Suppressor macrophage (primary cell): ENCODE results near the gene ALOX12B.
A peak's percentile ranks its signal among the peaks of the same experiment; 100 is the strongest.
"Not testable (repeated sequence)": the region's sequence is repeated elsewhere in the genome, so short reads cannot be mapped to it uniquely, and the experiment has no call there.

Experiments
- DNase-seq, 4 experiments: peaks; one replicate each; pipeline ENCODE4 v3.0.0-alpha.2; 2020 to 2022

ALOX12B gene

DNA sequence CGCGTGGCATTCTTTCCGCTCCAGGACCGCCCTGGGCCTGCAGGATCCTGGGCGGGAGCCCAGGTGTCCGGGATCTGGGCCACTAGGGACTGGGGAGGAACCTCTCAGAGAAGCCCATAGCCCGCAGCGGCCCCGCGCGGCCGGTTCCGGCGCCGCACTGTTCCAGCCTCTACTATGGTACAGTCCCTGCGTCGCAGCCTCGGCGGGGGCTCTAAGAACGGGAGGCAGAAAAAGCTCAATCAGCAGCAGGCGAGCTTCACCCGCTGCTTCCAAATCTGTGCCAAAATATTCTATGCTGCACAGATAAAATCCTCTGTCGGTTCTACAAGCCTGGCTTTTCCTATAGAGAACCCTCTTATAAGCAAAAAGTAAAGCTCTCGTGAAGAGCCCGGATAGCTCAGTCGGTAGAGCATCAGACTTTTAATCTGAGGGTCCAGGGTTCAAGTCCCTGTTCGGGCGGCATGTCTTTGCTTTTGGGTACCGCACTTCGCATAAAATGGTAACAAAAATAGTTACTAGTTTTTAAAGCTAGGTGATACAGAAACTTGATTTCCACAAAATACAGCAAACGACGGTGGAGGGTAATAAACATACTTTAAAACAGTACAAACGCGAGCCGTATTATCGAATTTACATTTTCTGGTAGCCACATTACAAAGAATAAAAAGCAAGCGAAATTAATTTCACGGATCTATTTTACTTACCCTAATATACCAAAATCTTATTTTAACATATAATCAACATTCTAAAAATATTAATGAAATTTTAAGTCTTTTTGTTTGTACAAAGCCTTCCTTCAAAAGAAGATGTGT lies 31.5 kb upstream of the ALOX12B start:
- peak; percentile 83 to 93 (median 90) for DNase-seq

DNA sequence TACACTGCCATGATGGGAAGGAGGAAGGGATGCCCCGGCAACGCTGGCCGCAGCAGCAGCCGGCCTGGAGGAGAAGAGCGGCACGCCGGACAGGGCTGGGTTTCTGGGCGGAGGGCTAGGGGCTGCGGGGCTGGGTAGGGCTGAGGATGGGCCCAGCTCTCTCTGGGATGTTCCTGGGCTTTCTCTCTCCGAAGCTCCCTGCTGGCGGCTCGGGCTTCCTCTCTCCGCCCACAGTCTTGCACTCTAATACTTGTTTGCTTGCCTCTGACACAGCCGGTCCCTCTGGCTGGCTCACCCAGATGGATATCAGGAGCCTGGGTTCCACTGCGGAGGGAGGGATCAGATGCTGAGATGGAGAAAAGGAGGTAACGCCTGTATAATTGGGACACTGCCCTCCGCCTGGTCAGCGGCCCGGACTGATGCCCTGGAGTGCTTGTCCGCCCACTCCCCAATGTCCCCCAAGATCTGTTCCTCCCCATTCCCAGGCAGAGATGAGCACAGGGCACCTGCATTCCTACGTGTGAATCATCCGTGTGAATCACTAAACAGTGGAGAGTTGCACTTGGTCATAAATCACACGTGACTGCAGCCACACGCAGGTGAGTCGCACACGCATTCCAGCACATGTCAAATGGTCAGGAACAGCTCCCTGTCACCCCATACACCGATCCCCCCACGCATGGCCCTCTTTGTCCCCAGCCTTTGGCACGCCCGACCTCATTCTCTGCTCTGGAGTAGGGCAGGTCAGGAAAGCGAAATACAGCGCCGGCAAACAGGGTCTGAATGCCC lies 30.7 kb upstream of the ALOX12B start, which contains the start of gene ALOXE3:
TSS of gene ALOXE3 (minus strand) at position 535 of the 789 bp plus-strand sequence. CDS start at position 11, 524 bp downstream.
- DNase-seq = peak; percentile 8 to 63 (median 58)

DNA sequence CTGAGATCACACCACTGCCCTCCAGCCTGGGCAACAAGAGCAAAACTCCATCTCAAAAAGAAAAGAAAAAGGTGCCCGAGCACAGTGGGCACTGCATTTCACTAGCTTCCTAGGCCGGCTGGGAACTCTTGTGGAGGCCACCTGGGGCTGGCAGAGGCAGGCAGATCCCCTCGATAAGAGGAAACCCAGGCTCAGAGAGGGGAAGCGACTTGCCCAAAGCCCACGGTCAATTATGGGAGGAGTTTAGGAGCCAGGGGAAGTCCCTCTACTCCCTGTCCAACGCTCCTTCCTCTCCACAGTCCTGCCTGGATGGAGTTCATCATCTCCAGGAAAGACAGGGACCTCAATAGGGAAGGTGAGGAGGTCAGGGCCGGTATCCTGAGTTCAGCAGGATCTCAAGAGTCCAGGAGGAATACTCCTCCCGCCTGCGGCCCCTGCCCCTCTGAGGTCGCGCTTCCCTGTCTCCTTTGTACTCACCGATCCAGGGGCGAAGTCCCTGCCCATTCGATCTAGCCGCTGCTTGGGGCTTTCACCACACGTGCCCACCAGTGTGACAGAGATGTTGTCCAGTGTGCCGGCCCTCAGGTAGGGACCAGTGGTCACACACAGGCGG lies 30.0 kb upstream of the ALOX12B start:
- peak; percentile 43 to 71 (median 70) for DNase-seq

DNA sequence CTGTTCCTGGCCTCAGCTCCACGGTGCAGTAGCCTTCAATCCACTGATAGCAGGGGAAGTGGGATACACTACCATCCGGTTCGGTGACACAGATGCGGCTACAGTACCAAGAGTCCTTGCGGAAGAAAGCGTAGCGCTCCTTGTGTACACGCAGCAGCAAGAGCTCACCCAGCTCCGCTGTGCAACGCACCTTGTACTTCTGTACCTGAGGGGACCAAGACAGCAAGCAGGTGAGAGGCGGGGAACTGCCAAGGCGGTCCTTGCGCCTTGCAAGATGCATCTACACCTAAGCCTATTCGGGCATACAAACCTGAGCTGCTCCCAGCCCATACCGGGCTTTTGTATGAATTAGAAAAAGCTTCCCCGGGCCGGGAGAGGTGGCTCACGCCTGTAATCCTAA lies 29.3 kb upstream of the ALOX12B start:
- no peak for DNase-seq

DNA sequence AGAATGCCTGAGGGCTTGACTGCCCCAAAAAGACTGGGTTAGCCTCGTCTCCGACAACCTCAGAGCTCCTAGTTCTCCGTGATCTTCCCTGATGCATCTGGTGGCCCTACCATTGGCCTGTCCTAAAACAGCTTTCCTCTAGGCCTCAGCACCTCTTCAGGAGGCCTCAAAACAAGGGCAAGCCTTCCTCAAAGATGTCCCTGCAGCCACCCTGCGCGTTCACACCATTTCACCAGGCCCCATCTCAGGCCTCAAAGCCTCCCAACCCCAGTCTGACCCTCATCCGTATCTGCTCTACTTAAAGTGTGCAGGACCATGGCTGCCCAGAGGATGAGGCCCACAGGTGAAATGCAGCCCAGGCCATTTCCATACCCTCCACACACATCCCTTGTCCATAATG lies 23.4 kb upstream of the ALOX12B start:
- DNase-seq = no peak

DNA sequence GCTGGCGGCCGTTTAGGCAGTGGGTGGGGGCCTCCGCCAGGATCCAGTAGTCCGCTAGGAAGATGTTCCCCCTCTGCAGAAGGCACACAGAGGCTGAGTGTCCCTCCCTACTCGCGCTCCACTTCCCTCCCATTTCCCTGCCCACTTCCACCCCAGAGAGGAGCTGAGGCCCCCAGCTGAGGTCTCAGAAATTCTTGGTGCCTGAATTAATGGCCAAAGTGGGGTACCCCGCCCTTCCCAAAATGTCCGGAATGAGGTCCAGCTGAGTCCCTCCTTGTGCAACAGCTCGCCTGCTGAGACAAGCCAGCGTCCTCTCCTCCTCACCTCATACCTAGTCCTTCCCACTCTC lies 22.9 kb upstream of the ALOX12B start:
- no peak for DNase-seq

- peak; percentile 50 to 83 (median 60) for DNase-seq
Measured at GRCh38 chr17:8109661-8110455, 22.3 kb upstream of the ALOX12B start.

GRCh38 chr17:8108972-8109660 lies 21.6 kb upstream of the ALOX12B start:
- DNase-seq = no peak

GRCh38 chr17:8106980-8107379 lies 19.5 kb upstream of the ALOX12B start:
- not testable (repeated sequence) for DNase-seq

DNA sequence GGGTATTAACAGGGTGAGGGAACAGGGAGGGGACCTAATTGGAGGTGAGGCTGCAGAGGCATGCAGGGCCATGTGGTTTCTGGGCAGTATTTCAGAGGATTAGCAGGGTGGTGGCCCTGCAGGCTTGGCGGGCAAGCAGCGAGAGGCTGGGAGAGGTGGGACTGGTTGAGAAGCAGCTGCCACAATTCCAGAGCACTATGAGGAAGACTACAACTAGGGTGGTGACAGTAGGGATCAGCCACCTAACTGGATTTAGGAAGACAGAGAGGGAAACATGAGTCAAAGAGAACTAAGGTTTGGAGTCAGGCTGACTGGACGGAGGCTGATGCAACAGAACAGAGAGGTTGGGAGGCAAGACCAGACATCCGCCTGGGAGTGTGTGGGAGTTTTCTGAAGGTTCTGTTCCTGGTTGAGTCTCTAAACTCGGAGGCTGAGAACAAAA lies 18.5 kb upstream of the ALOX12B start:
- peak in 3 of 4 experiments; percentile 28 to 50 (median 39) for DNase-seq

- DNase-seq = no peak
Measured at GRCh38 chr17:8104911-8105310, 17.4 kb upstream of the ALOX12B start.

GRCh38 chr17:8103549-8103948 lies 16.0 kb upstream of the ALOX12B start:
- DNase-seq = no peak

DNA sequence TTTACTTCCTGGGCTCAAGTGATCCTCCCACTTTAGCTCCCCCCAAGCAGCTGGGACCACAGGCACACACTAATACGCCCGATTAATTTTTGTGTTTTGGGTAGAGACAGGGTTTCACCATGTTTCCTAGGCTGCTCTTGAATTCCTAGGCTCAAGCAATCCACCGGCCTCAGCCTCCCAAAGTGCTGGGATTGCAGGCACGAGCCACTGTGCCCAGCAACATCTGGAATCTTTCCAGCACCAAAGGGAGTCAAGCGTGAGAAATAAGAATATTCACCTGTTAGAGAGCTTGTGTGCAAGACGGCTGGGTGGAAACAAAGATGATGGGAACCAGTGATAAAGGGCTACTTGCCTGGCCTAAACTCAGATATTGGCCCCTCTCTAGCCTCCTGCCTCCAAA lies 14.2 kb upstream of the ALOX12B start:
- DNase-seq = no peak

- no peak for DNase-seq
Measured at GRCh38 chr17:8100763-8101162, 13.2 kb upstream of the ALOX12B start.

GRCh38 chr17:8100111-8100510 lies 12.6 kb upstream of the ALOX12B start:
- DNase-seq = peak in 2 of 4 experiments; percentile 9 to 21

DNA sequence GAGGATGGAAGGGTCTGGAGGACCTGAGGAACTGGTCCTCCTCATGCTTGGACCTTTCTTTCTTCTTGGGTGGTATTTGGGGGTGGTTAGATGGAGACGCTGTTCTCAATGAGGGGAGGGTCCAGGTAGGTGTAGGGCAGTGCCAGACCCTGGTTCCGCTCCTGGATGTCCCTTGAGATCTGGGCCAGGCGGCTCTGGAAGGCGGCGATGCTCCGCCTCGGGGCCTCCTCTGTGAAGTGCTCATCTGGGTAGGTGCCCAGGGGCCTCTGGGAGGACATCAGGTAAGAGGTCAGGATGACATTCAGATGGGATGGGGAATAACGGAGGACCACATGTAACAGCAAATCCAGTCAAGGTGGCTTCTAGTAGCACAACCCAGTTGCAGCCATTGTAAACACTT lies 9.0 kb upstream of the ALOX12B start:
- DNase-seq = no peak

- no peak for DNase-seq
Measured at GRCh38 chr17:8095361-8095760, 7.8 kb upstream of the ALOX12B start.

- DNase-seq = peak in 1 of 4 experiments; percentile 11
Measured at GRCh38 chr17:8091033-8091687, 3.6 kb upstream of the ALOX12B start.

DNA sequence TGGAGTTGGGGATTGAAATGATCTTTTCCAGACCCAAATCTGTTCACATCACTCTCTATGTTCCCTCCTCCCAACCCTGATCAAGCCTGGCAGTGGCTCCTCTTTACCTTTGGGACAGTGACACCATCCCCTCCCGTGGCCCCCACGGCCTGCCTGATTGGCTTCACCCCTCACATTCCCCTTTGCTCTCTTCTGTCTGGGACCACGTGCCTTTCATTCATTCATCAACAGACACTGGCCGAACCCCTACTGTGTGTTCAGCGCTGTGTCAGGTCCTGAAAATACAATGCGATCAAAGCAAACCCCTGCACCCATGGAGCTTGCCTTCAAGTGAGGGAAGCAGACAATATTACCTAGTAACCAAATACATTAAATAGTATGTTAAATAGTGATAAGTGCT lies 2.2 kb upstream of the ALOX12B start:
- no peak for DNase-seq

DNA sequence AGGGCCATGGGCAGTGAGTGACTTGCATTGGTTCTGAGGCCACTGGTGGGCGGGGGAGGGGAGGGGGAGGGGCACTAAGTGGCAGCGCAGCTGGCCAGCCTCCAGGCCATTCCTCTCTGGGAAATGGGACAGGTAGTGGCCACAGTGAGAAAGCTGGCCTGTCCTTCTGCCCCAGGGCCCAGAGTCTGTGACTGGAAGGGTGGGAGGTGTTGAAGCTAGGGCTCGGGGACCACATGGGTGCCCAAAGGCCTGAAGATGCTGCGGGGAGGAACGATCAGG lies 375 bp upstream of the ALOX12B start:
- DNase-seq = no peak

- DNase-seq = no peak
Measured at GRCh38 chr17:8084250-8084649, 3.3 kb downstream of the ALOX12B start.

DNA sequence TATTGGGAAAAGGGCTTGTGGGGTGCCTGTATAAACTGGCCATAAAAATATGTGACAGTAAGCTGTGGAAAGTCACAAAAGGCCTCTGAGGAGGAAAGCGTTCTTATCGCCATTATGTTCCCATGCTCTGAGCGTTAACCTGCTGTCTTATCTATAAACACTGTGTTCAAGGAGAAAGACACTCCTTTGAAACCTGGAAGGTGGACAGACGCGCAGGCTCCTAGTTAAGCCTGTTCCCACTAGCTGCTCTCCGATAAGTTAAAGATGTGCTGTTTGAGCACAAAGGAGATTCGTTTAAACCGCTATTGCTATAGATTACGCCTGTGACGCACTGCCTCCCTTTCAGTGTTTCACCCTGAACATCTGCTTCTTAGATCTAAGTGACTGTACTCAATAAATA lies 5.2 kb downstream of the ALOX12B start:
- no peak for DNase-seq
